MM.1S (cell line): ENCODE data around the gene SEC22A.

ENCODE experiments used
- EZH2 ChIP-seq: fragments of 300-600 bp; sonication (generic); optimal IDR thresholded peaks from 2 replicates; pipeline ENCODE3; 2017; ENCODE audit warnings: low read depth, mild to moderate bottlenecking, antibody characterized with exemption, low read length, mixed read lengths
- TF ChIP-seq, protein P1 (sequence below): fragments of 300-600 bp; sonication (generic); IDR thresholded peaks from 2 replicates; pipeline ENCODE4 v1.5.1; 2016; ENCODE audit warnings: antibody characterized with exemption, low read length, mixed read lengths

DNA sequence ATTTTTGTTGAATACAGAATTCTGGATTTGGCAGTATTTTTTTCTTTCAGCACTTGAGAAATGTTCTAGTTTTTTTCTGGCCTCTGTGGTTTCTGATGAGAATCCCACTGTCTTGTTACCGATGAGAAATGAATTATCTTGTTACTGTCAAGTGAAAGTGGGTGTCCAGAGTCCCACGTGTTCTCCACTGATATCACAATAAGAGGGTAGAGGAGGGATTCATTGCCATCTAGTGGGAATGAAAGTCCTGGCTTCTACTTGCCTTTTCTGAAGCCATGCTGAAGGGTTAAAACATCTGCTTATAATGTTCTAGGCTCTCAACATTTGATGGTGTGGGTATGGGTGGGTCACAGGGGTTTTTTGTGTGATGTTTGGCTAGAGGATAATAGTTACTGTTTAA, 66.1 kb downstream of the SEC22A start:
- TF ChIP-seq, protein P1, sequence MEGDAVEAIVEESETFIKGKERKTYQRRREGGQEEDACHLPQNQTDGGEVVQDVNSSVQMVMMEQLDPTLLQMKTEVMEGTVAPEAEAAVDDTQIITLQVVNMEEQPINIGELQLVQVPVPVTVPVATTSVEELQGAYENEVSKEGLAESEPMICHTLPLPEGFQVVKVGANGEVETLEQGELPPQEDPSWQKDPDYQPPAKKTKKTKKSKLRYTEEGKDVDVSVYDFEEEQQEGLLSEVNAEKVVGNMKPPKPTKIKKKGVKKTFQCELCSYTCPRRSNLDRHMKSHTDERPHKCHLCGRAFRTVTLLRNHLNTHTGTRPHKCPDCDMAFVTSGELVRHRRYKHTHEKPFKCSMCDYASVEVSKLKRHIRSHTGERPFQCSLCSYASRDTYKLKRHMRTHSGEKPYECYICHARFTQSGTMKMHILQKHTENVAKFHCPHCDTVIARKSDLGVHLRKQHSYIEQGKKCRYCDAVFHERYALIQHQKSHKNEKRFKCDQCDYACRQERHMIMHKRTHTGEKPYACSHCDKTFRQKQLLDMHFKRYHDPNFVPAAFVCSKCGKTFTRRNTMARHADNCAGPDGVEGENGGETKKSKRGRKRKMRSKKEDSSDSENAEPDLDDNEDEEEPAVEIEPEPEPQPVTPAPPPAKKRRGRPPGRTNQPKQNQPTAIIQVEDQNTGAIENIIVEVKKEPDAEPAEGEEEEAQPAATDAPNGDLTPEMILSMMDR = no peak
- no peak for TF ChIP-seq EZH2
